ENCODE results near the gene WWOX.

Gene WWOX

DNA sequence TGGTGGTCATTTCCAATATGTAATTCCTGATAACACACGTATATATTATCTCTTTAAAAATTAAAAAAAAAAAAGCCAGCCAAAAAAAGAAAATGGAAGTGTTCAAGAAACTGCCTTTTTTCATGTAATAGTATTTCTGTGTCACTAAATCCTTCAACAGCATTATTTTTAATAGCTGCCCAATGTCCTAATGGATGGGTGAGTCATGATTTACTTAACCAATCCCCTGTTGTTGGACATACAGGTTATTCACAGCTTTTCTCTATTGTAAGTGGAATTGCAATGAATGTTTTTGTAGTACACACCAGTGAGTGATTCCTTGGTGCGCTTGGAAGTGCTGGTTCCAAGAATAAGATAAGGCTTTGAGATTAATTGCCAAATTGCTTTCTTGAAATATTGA is 124.9 kb downstream of the WWOX start:
- no peak overlapping the region for H3K4me3 ChIP-seq
- H3K9me3 ChIP-seq (ENCODE audit: low read depth, low read length), result no peaks in the 10 kb centered on the region
- TF ChIP-seq FOXP2 (optimal IDR thresholded peaks at IDR 0.05; ENCODE audit: control extremely low read depth, extremely low read length, insufficient read depth), result no peak
- no peak overlapping the region for H3K27ac ChIP-seq
- H3K9ac ChIP-seq (ENCODE audit: insufficient read length), result no peak overlapping the region
- DNase-seq (ENCODE audit: low read depth, low spot score), result no peak
- no peaks in the 10 kb centered on the region for H3K36me3 ChIP-seq (ENCODE audit: insufficient read depth, low read length)

DNA sequence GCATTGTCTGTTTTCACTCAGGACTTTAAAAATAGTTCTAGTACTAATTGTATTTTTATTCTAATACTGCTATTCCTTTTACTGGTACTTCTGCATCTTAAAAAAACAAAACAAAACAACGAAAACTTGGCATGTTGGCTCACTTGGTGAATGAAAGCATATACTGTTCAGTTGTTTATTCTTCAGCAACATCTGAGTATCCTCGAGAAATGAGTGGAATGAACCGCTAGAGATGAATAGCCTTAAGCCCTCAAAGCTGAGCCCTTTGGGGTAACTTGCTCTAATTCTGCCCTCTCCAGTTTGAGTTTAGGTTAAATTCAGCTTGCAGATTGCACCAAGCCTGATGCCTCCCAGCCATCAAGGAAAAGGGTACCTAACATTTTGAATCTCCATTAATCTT is 126.5 kb downstream of the WWOX start:
- DNase-seq (ENCODE audit: low read depth, low spot score), result no peak
- TF ChIP-seq POLR2AphosphoS5 (IDR thresholded peaks at IDR 0.05; ENCODE audit: borderline replicate concordance, low read depth, low read length) (no peak), FOXP2 (optimal IDR thresholded peaks at IDR 0.05; ENCODE audit: control extremely low read depth, extremely low read length, insufficient read depth) (no peak), EZH2 (IDR thresholded peaks at IDR 0.05) (no peak)

GRCh38 chr16:78227855-78228254 is 128.4 kb downstream of the WWOX start:
- Histone ChIP-seq H3K27ac (no peak overlapping the region), H3K4me3 (no peak overlapping the region), H3K9me3 (ENCODE audit: low read depth, low read length) (no peaks in the 10 kb centered on the region), H3K36me3 (ENCODE audit: insufficient read depth, low read length) (no peaks in the 10 kb centered on the region), H3K9ac (ENCODE audit: insufficient read length) (no peak overlapping the region)
- DNase-seq (ENCODE audit: low read depth, low spot score), result no peak
- no peak for TF ChIP-seq FOXP2 (optimal IDR thresholded peaks at IDR 0.05; ENCODE audit: control extremely low read depth, extremely low read length, insufficient read depth)
- no peak for TF ChIP-seq EZH2 (IDR thresholded peaks at IDR 0.05)
- no peak for TF ChIP-seq POLR2AphosphoS5 (IDR thresholded peaks at IDR 0.05; ENCODE audit: borderline replicate concordance, low read depth, low read length)

More for the DNA sequence above, 126.5 kb downstream of the WWOX start:
- H3K36me3 ChIP-seq (ENCODE audit: insufficient read depth, low read length), result no peaks in the 10 kb centered on the region
- H3K9me3 ChIP-seq (ENCODE audit: low read depth, low read length), result no peaks in the 10 kb centered on the region
- H3K4me3 ChIP-seq, result no peak overlapping the region
- H3K9ac ChIP-seq (ENCODE audit: insufficient read length), result no peak overlapping the region
- H3K27ac ChIP-seq, result no peak overlapping the region

- H3K4me3 ChIP-seq, result no peak overlapping the region
- no peak for DNase-seq (ENCODE audit: low read depth, low spot score)
- no peak overlapping the region for H3K27ac ChIP-seq
- H3K9me3 ChIP-seq (ENCODE audit: low read depth, low read length), result no peaks in the 10 kb centered on the region
- no peaks in the 10 kb centered on the region for H3K36me3 ChIP-seq (ENCODE audit: insufficient read depth, low read length)
- TF ChIP-seq FOXP2 (optimal IDR thresholded peaks at IDR 0.05; ENCODE audit: control extremely low read depth, extremely low read length, insufficient read depth), result no peak
- no peak for TF ChIP-seq POLR2AphosphoS5 (IDR thresholded peaks at IDR 0.05; ENCODE audit: borderline replicate concordance, low read depth, low read length)
- TF ChIP-seq EZH2 (IDR thresholded peaks at IDR 0.05), result no peak
- H3K9ac ChIP-seq (ENCODE audit: insufficient read length), result no peak overlapping the region
Observed at GRCh38 chr16:78228704-78229103, 129.2 kb downstream of the WWOX start.

DNA sequence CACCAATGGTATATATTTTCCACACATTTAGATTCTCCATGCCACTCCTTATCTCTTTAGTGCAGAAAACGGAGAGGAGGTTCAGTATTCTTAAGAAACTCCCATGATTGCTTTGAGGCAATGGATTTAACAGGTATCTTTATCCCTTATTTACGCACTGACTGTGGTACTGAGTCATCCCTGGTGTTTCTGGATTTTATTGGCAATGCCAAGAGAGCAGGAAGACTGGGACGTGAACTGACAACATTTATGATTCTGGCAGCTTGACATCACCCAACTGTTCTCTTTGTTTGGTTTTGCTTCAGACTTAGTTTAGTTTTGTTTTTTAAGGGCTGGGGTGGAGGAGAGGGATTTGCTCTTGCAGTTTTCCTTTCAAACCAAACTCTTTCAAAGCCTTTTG is 131.4 kb downstream of the WWOX start:
- no peak for TF ChIP-seq EZH2 (IDR thresholded peaks at IDR 0.05)
- no peak for TF ChIP-seq POLR2AphosphoS5 (IDR thresholded peaks at IDR 0.05; ENCODE audit: borderline replicate concordance, low read depth, low read length)
- no peak for TF ChIP-seq FOXP2 (optimal IDR thresholded peaks at IDR 0.05; ENCODE audit: control extremely low read depth, extremely low read length, insufficient read depth)
- Histone ChIP-seq H3K9me3 (ENCODE audit: low read depth, low read length) (no peaks in the 10 kb centered on the region), H3K36me3 (ENCODE audit: insufficient read depth, low read length) (no peaks in the 10 kb centered on the region), H3K4me3 (no peak overlapping the region), H3K9ac (ENCODE audit: insufficient read length) (no peak overlapping the region), H3K27ac (no peak overlapping the region)
- no peak for DNase-seq (ENCODE audit: low read depth, low spot score)

GRCh38 chr16:78235168-78235800 is 135.8 kb downstream of the WWOX start:
- H3K9ac ChIP-seq (ENCODE audit: insufficient read length), result no peak overlapping the region
- H3K4me3 ChIP-seq, result no peak overlapping the region
- H3K36me3 ChIP-seq (ENCODE audit: insufficient read depth, low read length), result no peaks in the 10 kb centered on the region
- TF ChIP-seq EZH2 (IDR thresholded peaks at IDR 0.05), result no peak
- no peak for TF ChIP-seq POLR2AphosphoS5 (IDR thresholded peaks at IDR 0.05; ENCODE audit: borderline replicate concordance, low read depth, low read length)
- H3K9me3 ChIP-seq (ENCODE audit: low read depth, low read length), result no peaks in the 10 kb centered on the region
- H3K27ac ChIP-seq, result no peak overlapping the region
- no peak for DNase-seq (ENCODE audit: low read depth, low spot score)

GRCh38 chr16:78235876-78236275 is 136.4 kb downstream of the WWOX start:
- DNase-seq (ENCODE audit: low read depth, low spot score), result no peak
- Histone ChIP-seq H3K27ac (no peak overlapping the region), H3K36me3 (ENCODE audit: insufficient read depth, low read length) (no peaks in the 10 kb centered on the region), H3K9me3 (ENCODE audit: low read depth, low read length) (no peaks in the 10 kb centered on the region), H3K9ac (ENCODE audit: insufficient read length) (no peak overlapping the region), H3K4me3 (no peak overlapping the region)
- TF ChIP-seq FOXP2 (optimal IDR thresholded peaks at IDR 0.05; ENCODE audit: control extremely low read depth, extremely low read length, insufficient read depth) (no peak), POLR2AphosphoS5 (IDR thresholded peaks at IDR 0.05; ENCODE audit: borderline replicate concordance, low read depth, low read length) (no peak), EZH2 (IDR thresholded peaks at IDR 0.05) (no peak)

- Histone ChIP-seq H3K27ac (no peak overlapping the region), H3K4me3 (no peak overlapping the region), H3K9ac (ENCODE audit: insufficient read length) (no peak overlapping the region), H3K36me3 (ENCODE audit: insufficient read depth, low read length) (no peaks in the 10 kb centered on the region), H3K9me3 (ENCODE audit: low read depth, low read length) (no peaks in the 10 kb centered on the region)
- no peak for DNase-seq (ENCODE audit: low read depth, low spot score)
- no peak for TF ChIP-seq POLR2AphosphoS5 (IDR thresholded peaks at IDR 0.05; ENCODE audit: borderline replicate concordance, low read depth, low read length)
Observed at GRCh38 chr16:78237841-78238240, 138.4 kb downstream of the WWOX start.

GRCh38 chr16:78240459-78241222 is 141.2 kb downstream of the WWOX start:
- Histone ChIP-seq H3K4me3 (no peak overlapping the region), H3K36me3 (ENCODE audit: insufficient read depth, low read length) (no peaks in the 10 kb centered on the region), H3K27ac (no peak overlapping the region), H3K9me3 (ENCODE audit: low read depth, low read length) (no peaks in the 10 kb centered on the region), H3K9ac (ENCODE audit: insufficient read length) (no peak overlapping the region)
- no peak for DNase-seq (ENCODE audit: low read depth, low spot score)
- no peak for TF ChIP-seq FOXP2 (optimal IDR thresholded peaks at IDR 0.05; ENCODE audit: control extremely low read depth, extremely low read length, insufficient read depth)
- TF ChIP-seq EZH2 (IDR thresholded peaks at IDR 0.05), result no peak
- TF ChIP-seq POLR2AphosphoS5 (IDR thresholded peaks at IDR 0.05; ENCODE audit: borderline replicate concordance, low read depth, low read length), result no peak

Measured in SK-N-MC (cell line).